ENCODE measurements around the gene IGFBP1. TPM values are rescaled to one million over a fixed set of nuclear protein-coding genes. Genes with fewer than 3 reads are reported as not detected.

IGFBP1 gene
- total RNA-seq, 2 donors from 2014 or later = 0.26 to 0.99 TPM

- DNase-seq = no peak
- no peak overlapping the region for H3K4me3 ChIP-seq
- H3K4me1 ChIP-seq = peaks cover 46% of the 10 kb centered on the region
- no peaks in the 10 kb centered on the region for H3K36me3 ChIP-seq (replicated peaks in 1 of 2; ENCODE audit: insufficient read depth in 1 of 2, low read depth in 2 of 2)
- no peaks in the 10 kb centered on the region for H3K9me3 ChIP-seq
- TF ChIP-seq, protein P1, sequence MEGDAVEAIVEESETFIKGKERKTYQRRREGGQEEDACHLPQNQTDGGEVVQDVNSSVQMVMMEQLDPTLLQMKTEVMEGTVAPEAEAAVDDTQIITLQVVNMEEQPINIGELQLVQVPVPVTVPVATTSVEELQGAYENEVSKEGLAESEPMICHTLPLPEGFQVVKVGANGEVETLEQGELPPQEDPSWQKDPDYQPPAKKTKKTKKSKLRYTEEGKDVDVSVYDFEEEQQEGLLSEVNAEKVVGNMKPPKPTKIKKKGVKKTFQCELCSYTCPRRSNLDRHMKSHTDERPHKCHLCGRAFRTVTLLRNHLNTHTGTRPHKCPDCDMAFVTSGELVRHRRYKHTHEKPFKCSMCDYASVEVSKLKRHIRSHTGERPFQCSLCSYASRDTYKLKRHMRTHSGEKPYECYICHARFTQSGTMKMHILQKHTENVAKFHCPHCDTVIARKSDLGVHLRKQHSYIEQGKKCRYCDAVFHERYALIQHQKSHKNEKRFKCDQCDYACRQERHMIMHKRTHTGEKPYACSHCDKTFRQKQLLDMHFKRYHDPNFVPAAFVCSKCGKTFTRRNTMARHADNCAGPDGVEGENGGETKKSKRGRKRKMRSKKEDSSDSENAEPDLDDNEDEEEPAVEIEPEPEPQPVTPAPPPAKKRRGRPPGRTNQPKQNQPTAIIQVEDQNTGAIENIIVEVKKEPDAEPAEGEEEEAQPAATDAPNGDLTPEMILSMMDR (IDR thresholded peaks at IDR 0.05) = no peak
- TF ChIP-seq POLR2A (IDR thresholded peaks at IDR 0.05) = no peak
- 41 to 46% methylated on average over 9 of the region's 9 CpGs for WGBS, 2 donors
- H3K27me3 ChIP-seq = peaks cover 0 to 5% of the 10 kb centered on the region in 2 donors
- no peak for ATAC-seq
- no peak overlapping the region for H3K27ac ChIP-seq
- intact Hi-C loops (cut with DNase I) = loop anchor here (5.0 kb wide), 2 partner anchors 433 to 1168 kb away; no protein-coding TSS in a partner anchor
Observed at GRCh38 chr7:45919231-45919784, 31.0 kb downstream of the IGFBP1 start.

DNA sequence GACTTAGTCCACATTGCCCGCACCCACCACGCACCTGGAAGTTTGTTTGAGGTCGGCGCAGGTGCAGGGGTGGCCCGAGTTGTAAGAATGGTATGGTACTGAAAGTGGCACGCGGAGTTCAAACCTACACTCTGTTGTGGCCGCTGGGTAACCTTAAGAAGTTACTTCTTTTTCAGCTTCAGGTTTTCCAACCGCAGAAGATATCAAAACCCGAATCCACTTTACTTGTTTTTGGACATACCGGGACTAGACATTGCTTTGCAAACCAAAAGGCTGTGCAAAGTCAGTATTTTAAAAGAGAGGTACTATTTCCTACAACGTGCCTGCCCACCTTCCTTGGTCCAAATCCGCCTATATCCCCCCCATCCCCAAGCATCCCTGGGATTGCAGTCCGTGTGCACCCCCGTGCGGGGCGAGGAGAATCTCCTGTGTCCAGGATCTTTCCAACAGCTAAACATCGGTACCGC lies 31.7 kb downstream of the IGFBP1 start:
- Histone ChIP-seq H3K4me3 (no peak overlapping the region), H3K9me3 (no peaks in the 10 kb centered on the region), H3K27me3 (peaks cover 0 to 5% of the 10 kb centered on the region in 2 donors), H3K4me1 (peaks cover 53% of the 10 kb centered on the region), H3K36me3 (replicated peaks in 1 of 2; ENCODE audit: insufficient read depth in 1 of 2, low read depth in 2 of 2) (no peaks in the 10 kb centered on the region), H3K27ac (no peak overlapping the region)
- ATAC-seq (no peak), DNase-seq (no peak)
- no peak for TF ChIP-seq POLR2A (IDR thresholded peaks at IDR 0.05)
- TF ChIP-seq, protein P1 (IDR thresholded peaks at IDR 0.05) = no peak
- intact Hi-C loops (cut with DNase I) = loop anchor here (5.0 kb wide), 2 partner anchors 432 to 1167 kb away; no protein-coding TSS in a partner anchor
- 6 to 9% methylated on average over 19 of the region's 19 CpGs for WGBS, 2 donors

DNA sequence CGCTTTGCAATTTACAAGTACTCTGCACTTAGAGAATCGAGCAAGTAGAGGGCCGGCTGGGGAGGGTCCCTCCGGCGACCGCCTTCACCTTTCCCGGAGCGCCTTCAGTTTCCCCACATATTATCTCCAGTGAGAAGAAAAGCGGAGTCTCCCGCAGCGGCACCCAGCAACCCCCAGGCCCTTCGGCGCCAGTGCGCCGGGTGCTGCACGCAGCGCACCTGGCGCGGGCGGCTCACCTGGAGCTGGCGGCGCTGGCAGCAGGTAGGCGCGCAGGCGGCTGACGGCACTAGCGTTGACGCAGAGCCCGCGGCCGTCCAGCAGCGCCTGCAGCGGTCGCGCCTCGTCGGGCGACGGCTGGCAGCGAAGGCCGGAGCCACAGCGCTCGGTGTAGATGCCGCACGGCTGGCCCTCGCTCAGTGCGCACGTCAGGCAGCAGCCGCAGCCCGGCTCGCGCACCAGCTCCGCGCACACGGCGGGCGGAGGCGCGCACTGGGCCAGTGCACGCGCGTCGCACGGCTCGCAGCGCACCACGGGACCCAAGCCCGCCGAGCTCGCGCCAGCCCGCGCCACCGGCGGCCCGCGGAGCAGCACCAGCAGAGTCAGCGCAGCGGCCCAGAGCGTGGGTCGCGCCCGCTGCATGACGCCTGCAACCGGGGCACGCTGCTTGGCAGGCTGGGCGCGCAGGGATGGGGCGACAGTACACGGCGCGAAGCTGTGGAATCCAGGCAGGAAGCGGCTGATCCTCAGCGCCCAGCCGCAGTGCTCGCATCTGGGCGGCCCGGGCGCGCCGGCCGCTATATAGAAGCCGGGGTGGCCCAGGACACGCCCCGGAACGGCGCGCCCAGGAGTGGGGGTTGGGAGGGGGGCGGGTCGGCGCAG lies 32.5 kb downstream of the IGFBP1 start, which contains the start of gene IGFBP3:
Gene IGFBP3 (minus strand): TSS at position 771 of the 879 bp plus-strand sequence. CDS start 132 bp downstream, at position 639.
- TF ChIP-seq POLR2A (IDR thresholded peaks at IDR 0.05) = peak in 1 of 3 donors; percentile 19
- TF ChIP-seq, protein P1 (IDR thresholded peaks at IDR 0.05) = no peak
- Histone ChIP-seq H3K4me1 (peaks cover 53% of the 10 kb centered on the region), H3K27ac (peak within 1 kb of the TSS in 2 of 4 donors; percentile 12 to 13), H3K27me3 (peaks cover 0 to 5% of the 10 kb centered on the region in 2 donors), H3K36me3 (replicated peaks in 1 of 2; ENCODE audit: insufficient read depth in 1 of 2, low read depth in 2 of 2) (no peaks in the 10 kb centered on the region), H3K9me3 (no peaks in the 10 kb centered on the region), H3K4me3 (peak within 1 kb of the TSS in 1 of 2 donors; percentile 11)
- peak; percentile 68 for ATAC-seq
- WGBS, 2 donors = 0% methylated on average over 8 to 80 of the region's 111 CpGs
- DNase-seq = peak; percentile 54 to 81 (median 66)
- intact Hi-C loops (cut with DNase I) = no loop called here

GRCh38 chr7:45921381-45921698 lies 33.1 kb downstream of the IGFBP1 start:
- WGBS, 2 donors = 3 to 13% methylated on average over 12 to 19 of the region's 31 CpGs
- DNase-seq (no peak), ATAC-seq (peak; percentile 7)
- Histone ChIP-seq H3K36me3 (replicated peaks in 1 of 2; ENCODE audit: insufficient read depth in 1 of 2, low read depth in 2 of 2) (no peaks in the 10 kb centered on the region), H3K4me3 (peak overlapping the region in 1 of 2 donors; percentile 11), H3K27ac (peak overlapping the region in 1 of 4 donors; percentile 12), H3K4me1 (peaks cover 53% of the 10 kb centered on the region), H3K27me3 (peaks cover 0 to 5% of the 10 kb centered on the region in 2 donors), H3K9me3 (no peaks in the 10 kb centered on the region)
- TF ChIP-seq POLR2A (IDR thresholded peaks at IDR 0.05) = no peak
- TF ChIP-seq, protein P1 (IDR thresholded peaks at IDR 0.05) = no peak
- intact Hi-C loops (cut with DNase I) = no loop called here
